K562 (cell line): ENCODE data around the gene RCOR3. TPM values are rescaled to one million over a fixed set of nuclear protein-coding genes. Genes with fewer than 3 reads are reported as not detected.
A peak's percentile ranks its signal among the peaks of the same experiment; 100 is the strongest.

Experiments used
- ATF7 ChIP-seq: fragments of 450-650 bp; IDR thresholded peaks from 2 replicates; pipeline ENCODE4 v1.7.1; 2014; ENCODE audit warnings: mild to moderate bottlenecking, moderate library complexity
- ETV5 ChIP-seq: sonication (generic); formaldehyde crosslinking; IDR thresholded peaks from 2 replicates; pipeline ENCODE4 v1.4.0; 2020; ENCODE audit warnings: low read depth, mild to moderate bottlenecking, missing genetic modification reagents
- FOXJ3 ChIP-seq: sonication (generic); formaldehyde crosslinking; IDR thresholded peaks from 2 replicates; pipeline ENCODE4 v1.4.0; 2020; ENCODE audit warnings: mild to moderate bottlenecking, missing genetic modification reagents
- HEY1 ChIP-seq: fragments of 250-450 bp; sonication (Bioruptor Pico); IDR thresholded peaks from 2 replicates; pipeline ENCODE4 v1.5.0; 2020; ENCODE audit warnings: mild to moderate bottlenecking, moderate library complexity, borderline replicate concordance
- MYNN ChIP-seq, 2 experiments: sonication (generic); formaldehyde crosslinking in 1 of 2; IDR thresholded peaks; 2 replicates each; pipeline versions ENCODE4 v1.5.0 to v1.6.1; 2016 to 2020; ENCODE audit warnings: antibody characterized with exemption in 1 of 2, missing genetic modification reagents in 1 of 2
- NCOA4 ChIP-seq: fragments of 450-650 bp; IDR thresholded peaks from 2 replicates; pipeline ENCODE4 v1.6.1; 2018; ENCODE audit warnings: mild to moderate bottlenecking; ENCODE audit not compliant: partially characterized antibody
- PHF8 ChIP-seq: fragments of 200-600 bp; sonication (generic); IDR thresholded peaks from 2 replicates; pipeline ENCODE4 v1.6.1; 2012; ENCODE audit warnings: mixed run types, mild to moderate bottlenecking, inconsistent platforms, low read length, moderate library complexity, borderline replicate concordance
- RFX7 ChIP-seq: fragments of 250-450 bp; sonication (Bioruptor Pico); IDR thresholded peaks from 2 replicates; pipeline ENCODE4 v1.5.1; 2021; ENCODE audit warnings: mild to moderate bottlenecking
- TGIF2 ChIP-seq: sonication (generic); formaldehyde crosslinking; IDR thresholded peaks from 2 replicates; pipeline ENCODE4 v1.8.1; 2022; ENCODE audit warnings: mild to moderate bottlenecking, missing genetic modification reagents, moderate library complexity
- ZFPM2 ChIP-seq: fragments of 250-450 bp; sonication (Bioruptor Pico); IDR thresholded peaks from 2 replicates; pipeline ENCODE4 v1.5.1; 2022; ENCODE audit warnings: mild to moderate bottlenecking
- ZSCAN29 ChIP-seq: fragments of 450-650 bp; IDR thresholded peaks from 2 replicates; pipeline ENCODE4 v1.6.1; 2017
- ZZZ3 ChIP-seq: fragments of 450-650 bp; IDR thresholded peaks from 2 replicates; pipeline ENCODE4 v1.6.1; 2016; ENCODE audit warnings: antibody characterized with exemption, mild to moderate bottlenecking, moderate library complexity
- polyA plus RNA-seq, 8 experiments: library from polyadenylated mRNA; depleted of rRNA in 4 of 8; stranded (reverse) in 5 of 8; unstranded in 3 of 8; fragments of >200 nt; fragmentation: Nextera tagmentation in 2 of 8; fragmentation: Illumina TruSeq in 1 of 8; extraction: Ambion mirVana in 2 of 8; extraction: Trizol in 1 of 8; gene quantifications; 2 replicates each; pipeline versions ENCODE4 v1.2.1 to v1.2.3, GENCODE V29; 2011 to 2014; ENCODE audit warnings: inconsistent platforms in 1 of 8, missing spikeins in 1 of 8
- total RNA-seq, 7 experiments: library from RNA; depleted of rRNA in 6 of 7; stranded (reverse); fragments of >200 nt in 6 of 7; fragmentation: Illumina TruSeq in 2 of 7; extraction: Trizol in 2 of 7; gene quantifications; 2 replicates each; pipeline versions ENCODE4 v1.2.1 to v1.2.3, GENCODE V29; 2011 to 2021; ENCODE audit warnings: low replicate concordance in 1 of 7
- TF ChIP-seq, protein P1 (sequence below): sonication (generic); formaldehyde crosslinking; IDR thresholded peaks from 2 replicates; pipeline ENCODE4 v1.8.0; 2022; ENCODE audit warnings: mild to moderate bottlenecking, missing genetic modification reagents
- TF ChIP-seq, protein P2 (sequence below): fragments of 450-650 bp; IDR thresholded peaks from 2 replicates; pipeline ENCODE4 v1.6.1; 2014; ENCODE audit warnings: low read depth, mild to moderate bottlenecking, moderate library complexity, borderline replicate concordance
- TF ChIP-seq, protein P3 (sequence below): fragments of 450-650 bp; formaldehyde crosslinking; conservative IDR thresholded peaks from 2 replicates; pipeline ENCODE4 v1.4.0; 2022; ENCODE audit warnings: mild to moderate bottlenecking, missing genetic modification characterization
- TF ChIP-seq, protein P4 (sequence below), 2 experiments: fragments of 450-650 bp in 1 of 2; sonication (generic) in 1 of 2; formaldehyde crosslinking in 1 of 2; IDR thresholded peaks in 1 of 2; conservative IDR thresholded peaks in 1 of 2; 2 replicates each; pipeline versions ENCODE4 v1.6.1 to v1.8.1; 2016 to 2023; ENCODE audit warnings: mild to moderate bottlenecking in 2 of 2, moderate library complexity in 2 of 2, inconsistent platforms in 1 of 2, missing genetic modification reagents in 1 of 2

Gene RCOR3
- total and polyA plus RNA-seq, 9 of the 15 experiments (the other 6 are each of a cell fraction or from before 2014, with no cell fraction given): 9.7 to 42.7 (median 29.5) TPM

DNA sequence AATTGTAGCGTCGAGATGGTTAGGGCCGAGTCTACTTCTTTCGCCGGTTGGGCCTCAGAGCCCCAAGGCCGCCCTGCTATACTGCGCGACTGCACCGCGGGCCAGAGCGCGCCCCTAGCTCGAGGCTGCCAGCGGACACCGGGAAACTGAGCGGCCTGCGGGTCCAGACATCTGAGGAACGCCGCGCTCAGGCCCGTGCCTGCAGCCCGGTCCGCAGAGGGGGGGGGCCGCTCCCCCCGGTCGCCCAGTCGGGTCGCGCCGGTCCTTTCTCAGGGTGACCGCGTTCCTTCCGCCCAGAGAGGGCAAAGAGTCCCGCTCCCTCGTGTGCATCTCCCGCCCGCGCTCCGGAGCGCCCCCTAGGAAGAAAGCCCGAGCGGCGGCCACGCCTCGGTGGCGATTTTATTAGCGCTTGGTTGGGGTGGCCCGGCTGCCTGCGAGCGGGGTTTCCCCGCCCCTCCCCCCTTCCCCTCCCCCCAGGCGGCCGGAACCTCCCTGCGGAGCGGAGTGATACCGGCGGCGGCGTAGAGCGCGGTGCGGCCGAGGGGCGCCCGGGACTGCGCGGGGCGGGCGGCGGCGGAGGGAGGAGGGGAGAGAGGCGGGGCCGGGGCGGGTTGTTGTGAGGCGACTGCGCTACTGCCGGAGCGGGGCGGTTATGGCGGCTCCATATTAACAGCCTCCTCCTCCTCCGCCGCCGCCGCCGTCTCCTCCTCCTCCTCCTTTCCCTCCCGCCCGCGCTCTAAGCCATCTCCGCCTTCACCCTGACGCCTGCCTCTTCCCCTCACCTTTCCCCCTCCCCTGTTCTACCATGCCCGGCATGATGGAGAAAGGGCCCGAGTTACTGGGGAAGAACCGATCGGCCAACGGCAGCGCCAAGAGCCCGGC is at the start of gene RCOR3 (continued):
- TF ChIP-seq ZZZ3 (peak; percentile 73; the same call in 1 of the 2 replicates), MYNN (IDR thresholded peaks at IDR 0.05) (peak; percentile 64; the same call in 1 of the 2 replicates), MYNN (CRISPR knock-in tag; IDR thresholded peaks at IDR 0.05) (no peak), ETV5 (CRISPR knock-in tag) (peak; percentile 65; the same call in 1 of the 2 replicates), HEY1 (CRISPR knock-in tag) (0 out of 2 replicates have a peak, but pooled peaks have one; percentile 55), FOXJ3 (CRISPR knock-in tag) (no peak), ATF7 (peak; percentile 51), NCOA4 (peak; percentile 40), TGIF2 (CRISPR knock-in tag) (peak; percentile 96), RFX7 (CRISPR knock-in tag) (peak; percentile 60; the same call in 1 of the 2 replicates), PHF8 (peak; percentile 84), ZFPM2 (CRISPR knock-in tag) (0 out of 2 replicates have a peak, but pooled peaks have one; percentile 53), ZSCAN29 (no peak)
- TF ChIP-seq, protein P1, sequence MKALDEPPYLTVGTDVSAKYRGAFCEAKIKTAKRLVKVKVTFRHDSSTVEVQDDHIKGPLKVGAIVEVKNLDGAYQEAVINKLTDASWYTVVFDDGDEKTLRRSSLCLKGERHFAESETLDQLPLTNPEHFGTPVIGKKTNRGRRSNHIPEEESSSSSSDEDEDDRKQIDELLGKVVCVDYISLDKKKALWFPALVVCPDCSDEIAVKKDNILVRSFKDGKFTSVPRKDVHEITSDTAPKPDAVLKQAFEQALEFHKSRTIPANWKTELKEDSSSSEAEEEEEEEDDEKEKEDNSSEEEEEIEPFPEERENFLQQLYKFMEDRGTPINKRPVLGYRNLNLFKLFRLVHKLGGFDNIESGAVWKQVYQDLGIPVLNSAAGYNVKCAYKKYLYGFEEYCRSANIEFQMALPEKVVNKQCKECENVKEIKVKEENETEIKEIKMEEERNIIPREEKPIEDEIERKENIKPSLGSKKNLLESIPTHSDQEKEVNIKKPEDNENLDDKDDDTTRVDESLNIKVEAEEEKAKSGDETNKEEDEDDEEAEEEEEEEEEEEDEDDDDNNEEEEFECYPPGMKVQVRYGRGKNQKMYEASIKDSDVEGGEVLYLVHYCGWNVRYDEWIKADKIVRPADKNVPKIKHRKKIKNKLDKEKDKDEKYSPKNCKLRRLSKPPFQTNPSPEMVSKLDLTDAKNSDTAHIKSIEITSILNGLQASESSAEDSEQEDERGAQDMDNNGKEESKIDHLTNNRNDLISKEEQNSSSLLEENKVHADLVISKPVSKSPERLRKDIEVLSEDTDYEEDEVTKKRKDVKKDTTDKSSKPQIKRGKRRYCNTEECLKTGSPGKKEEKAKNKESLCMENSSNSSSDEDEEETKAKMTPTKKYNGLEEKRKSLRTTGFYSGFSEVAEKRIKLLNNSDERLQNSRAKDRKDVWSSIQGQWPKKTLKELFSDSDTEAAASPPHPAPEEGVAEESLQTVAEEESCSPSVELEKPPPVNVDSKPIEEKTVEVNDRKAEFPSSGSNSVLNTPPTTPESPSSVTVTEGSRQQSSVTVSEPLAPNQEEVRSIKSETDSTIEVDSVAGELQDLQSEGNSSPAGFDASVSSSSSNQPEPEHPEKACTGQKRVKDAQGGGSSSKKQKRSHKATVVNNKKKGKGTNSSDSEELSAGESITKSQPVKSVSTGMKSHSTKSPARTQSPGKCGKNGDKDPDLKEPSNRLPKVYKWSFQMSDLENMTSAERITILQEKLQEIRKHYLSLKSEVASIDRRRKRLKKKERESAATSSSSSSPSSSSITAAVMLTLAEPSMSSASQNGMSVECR: peak; percentile 68; the same call in 1 of the 2 replicates
- TF ChIP-seq, protein P2, sequence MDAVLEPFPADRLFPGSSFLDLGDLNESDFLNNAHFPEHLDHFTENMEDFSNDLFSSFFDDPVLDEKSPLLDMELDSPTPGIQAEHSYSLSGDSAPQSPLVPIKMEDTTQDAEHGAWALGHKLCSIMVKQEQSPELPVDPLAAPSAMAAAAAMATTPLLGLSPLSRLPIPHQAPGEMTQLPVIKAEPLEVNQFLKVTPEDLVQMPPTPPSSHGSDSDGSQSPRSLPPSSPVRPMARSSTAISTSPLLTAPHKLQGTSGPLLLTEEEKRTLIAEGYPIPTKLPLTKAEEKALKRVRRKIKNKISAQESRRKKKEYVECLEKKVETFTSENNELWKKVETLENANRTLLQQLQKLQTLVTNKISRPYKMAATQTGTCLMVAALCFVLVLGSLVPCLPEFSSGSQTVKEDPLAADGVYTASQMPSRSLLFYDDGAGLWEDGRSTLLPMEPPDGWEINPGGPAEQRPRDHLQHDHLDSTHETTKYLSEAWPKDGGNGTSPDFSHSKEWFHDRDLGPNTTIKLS: peak; percentile 42; the same call in 1 of the 2 replicates
- TF ChIP-seq, protein P3, sequence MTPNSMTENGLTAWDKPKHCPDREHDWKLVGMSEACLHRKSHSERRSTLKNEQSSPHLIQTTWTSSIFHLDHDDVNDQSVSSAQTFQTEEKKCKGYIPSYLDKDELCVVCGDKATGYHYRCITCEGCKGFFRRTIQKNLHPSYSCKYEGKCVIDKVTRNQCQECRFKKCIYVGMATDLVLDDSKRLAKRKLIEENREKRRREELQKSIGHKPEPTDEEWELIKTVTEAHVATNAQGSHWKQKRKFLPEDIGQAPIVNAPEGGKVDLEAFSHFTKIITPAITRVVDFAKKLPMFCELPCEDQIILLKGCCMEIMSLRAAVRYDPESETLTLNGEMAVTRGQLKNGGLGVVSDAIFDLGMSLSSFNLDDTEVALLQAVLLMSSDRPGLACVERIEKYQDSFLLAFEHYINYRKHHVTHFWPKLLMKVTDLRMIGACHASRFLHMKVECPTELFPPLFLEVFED (CRISPR knock-in tag): peak; percentile 90
- TF ChIP-seq, protein P4, sequence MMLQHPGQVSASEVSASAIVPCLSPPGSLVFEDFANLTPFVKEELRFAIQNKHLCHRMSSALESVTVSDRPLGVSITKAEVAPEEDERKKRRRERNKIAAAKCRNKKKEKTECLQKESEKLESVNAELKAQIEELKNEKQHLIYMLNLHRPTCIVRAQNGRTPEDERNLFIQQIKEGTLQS (IDR thresholded peaks at IDR 0.05): 0 out of 2 replicates have a peak, but pooled peaks have one; percentile 26
- TF ChIP-seq, protein P4 (CRISPR knock-in tag; conservative IDR thresholded peaks at IDR 0.05): peak; percentile 81
